NCI-H2029 treated with DMSO at 0.1 percent for 48 hours (cell line): ENCODE data around the gene KCNA3.

Experiments used
- DNase-seq: peaks from one replicate; lab custom pipeline; 2025; lab: John Stamatoyannopoulos, UW

KCNA3 gene

GRCh38 chr1:110674337-110675059 is at the start of gene KCNA3:
Gene KCNA3, minus strand, starts transcription at chr1:110674940. Its CDS starts 131 bp downstream, at chr1:110674809.
- no peak for DNase-seq

GRCh38 chr1:110722807-110723206 is 48.1 kb upstream of the KCNA3 start:
- DNase-seq, result no peak

GRCh38 chr1:110719908-110720307 is 45.2 kb upstream of the KCNA3 start:
- no peak for DNase-seq

- DNase-seq, result peak; percentile 27
These were observed 43.7 kb upstream of the KCNA3 start for GRCh38 chr1:110718452-110718851.

GRCh38 chr1:110717179-110717578 is 42.4 kb upstream of the KCNA3 start:
- DNase-seq, result no peak

- DNase-seq, result no peak
These were observed 39.7 kb upstream of the KCNA3 start for GRCh38 chr1:110714374-110714995.

GRCh38 chr1:110713221-110713620 is 38.5 kb upstream of the KCNA3 start:
- no peak for DNase-seq

- DNase-seq, result no peak
These were observed 35.6 kb upstream of the KCNA3 start for GRCh38 chr1:110710314-110710713.

- DNase-seq, result no peak
These were observed 34.3 kb upstream of the KCNA3 start for GRCh38 chr1:110708974-110709440.

GRCh38 chr1:110707232-110707631 is 32.5 kb upstream of the KCNA3 start:
- no peak for DNase-seq

- no peak for DNase-seq
These were observed 31.9 kb upstream of the KCNA3 start for GRCh38 chr1:110706621-110707020.

GRCh38 chr1:110702260-110702659 is 27.5 kb upstream of the KCNA3 start:
- DNase-seq, result no peak

GRCh38 chr1:110700767-110701166 is 26.0 kb upstream of the KCNA3 start:
- no peak for DNase-seq

- DNase-seq, result no peak
These were observed 22.9 kb upstream of the KCNA3 start for GRCh38 chr1:110697606-110698005.

GRCh38 chr1:110696818-110697217 is 22.1 kb upstream of the KCNA3 start:
- no peak for DNase-seq

- no peak for DNase-seq
These were observed 16.1 kb upstream of the KCNA3 start for GRCh38 chr1:110690709-110691365.

- DNase-seq, result no peak
These were observed 15.1 kb upstream of the KCNA3 start for GRCh38 chr1:110689868-110690267.

GRCh38 chr1:110688514-110688913 is 13.8 kb upstream of the KCNA3 start:
- no peak for DNase-seq

- DNase-seq, result no peak
These were observed 12.5 kb upstream of the KCNA3 start for GRCh38 chr1:110687250-110687649.

- DNase-seq, result no peak
These were observed 11.4 kb upstream of the KCNA3 start for GRCh38 chr1:110686188-110686587.

GRCh38 chr1:110684491-110684890 is 9.8 kb upstream of the KCNA3 start:
- DNase-seq, result no peak

GRCh38 chr1:110682898-110683297 is 8.2 kb upstream of the KCNA3 start:
- no peak for DNase-seq
